T-helper 1 cell treated with Interleukin-12 subunit alpha and Interleukin-12 subunit beta and Interleukin-4 antibody, amounts not matched to agents 30 μg/mL and 1 μg/mL, for 36 hours (primary cell): Measurements from ENCODE around the gene GNG12.

ENCODE experiments used
- H3K27ac Mint-ChIP-seq: one replicate; pipeline ENCODE4 v1.8.0; 2021; ENCODE audit warnings: mild to moderate bottlenecking, mixed read lengths
- H3K27me3 Mint-ChIP-seq: one replicate; pipeline ENCODE4 v1.8.0; 2021; ENCODE audit warnings: low read depth, mixed read lengths
- H3K36me3 Mint-ChIP-seq: one replicate; pipeline ENCODE4 v1.8.0; 2021; ENCODE audit warnings: low read depth, mixed read lengths
- H3K4me1 Mint-ChIP-seq: one replicate; pipeline ENCODE4 v1.8.0; 2021; ENCODE audit warnings: low read depth, mixed read lengths
- H3K4me3 Mint-ChIP-seq: one replicate; pipeline ENCODE4 v1.8.0; 2021; ENCODE audit warnings: mild to moderate bottlenecking, moderate library complexity, mixed read lengths
- H3K9me3 Mint-ChIP-seq: one replicate; pipeline ENCODE4 v1.8.0; 2021; ENCODE audit warnings: mixed read lengths

GNG12 gene

DNA sequence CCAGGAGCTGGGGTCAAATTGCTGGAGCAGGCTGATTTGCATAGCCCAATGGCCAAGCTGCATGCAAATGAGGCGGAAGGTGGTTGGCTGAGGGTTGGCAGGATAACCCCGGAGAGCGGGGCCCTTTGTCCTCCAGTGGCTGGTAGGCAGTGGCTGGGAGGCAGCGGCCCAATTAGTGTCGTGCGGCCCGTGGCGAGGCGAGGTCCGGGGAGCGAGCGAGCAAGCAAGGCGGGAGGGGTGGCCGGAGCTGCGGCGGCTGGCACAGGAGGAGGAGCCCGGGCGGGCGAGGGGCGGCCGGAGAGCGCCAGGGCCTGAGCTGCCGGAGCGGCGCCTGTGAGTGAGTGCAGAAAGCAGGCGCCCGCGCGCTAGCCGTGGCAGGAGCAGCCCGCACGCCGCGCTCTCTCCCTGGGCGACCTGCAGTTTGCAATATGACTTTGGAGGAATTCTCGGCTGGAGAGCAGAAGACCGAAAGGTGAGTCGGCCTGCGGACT lies 148.2 kb downstream of the GNG12 start, which contains the start of gene GADD45A:
Gene GADD45A, plus strand, starts transcription at position 135 of the 491 bp plus-strand sequence. Its CDS starts 294 bp downstream, at position 429.
- peaks cover 33% of the 10 kb centered on the region for H3K4me1 Mint-ChIP-seq
- H3K27ac Mint-ChIP-seq, result peak within 1 kb of the TSS; percentile 99
- H3K36me3 Mint-ChIP-seq, result peaks cover 27% of the 10 kb centered on the region
- H3K4me3 Mint-ChIP-seq, result peak within 1 kb of the TSS; percentile 99
- H3K9me3 Mint-ChIP-seq, result no peaks in the 10 kb centered on the region
- no peaks in the 10 kb centered on the region for H3K27me3 Mint-ChIP-seq

DNA sequence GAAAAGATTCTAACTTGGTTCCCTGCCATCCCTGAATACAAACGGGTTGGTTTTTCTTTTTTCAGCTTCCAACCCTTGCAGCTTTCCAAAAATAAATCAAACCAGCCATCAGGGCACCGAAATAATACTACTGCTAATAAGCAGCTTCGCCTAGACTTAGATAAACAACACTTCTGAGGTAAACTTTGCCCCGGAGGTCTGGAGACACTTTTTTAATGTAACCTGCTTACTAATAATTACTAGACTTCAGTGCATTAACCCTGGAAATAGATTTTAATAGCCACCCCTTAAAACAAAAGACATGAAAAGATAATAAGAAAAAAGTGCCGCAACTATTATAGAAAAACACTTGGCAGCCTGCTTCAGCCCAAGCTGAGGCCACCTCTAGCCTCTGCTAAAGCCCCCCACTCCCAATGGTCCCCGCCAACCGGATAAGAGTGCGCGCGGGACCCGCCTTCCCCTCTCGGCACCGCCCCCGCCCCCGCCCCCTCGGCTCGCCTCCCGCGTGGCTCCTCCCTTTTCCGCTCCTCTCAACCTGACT lies 148.7 kb downstream of the GNG12 start:
- H3K27me3 Mint-ChIP-seq, result no peaks in the 10 kb centered on the region
- H3K36me3 Mint-ChIP-seq, result peaks cover 27% of the 10 kb centered on the region

GRCh38 chr1:67683766-67684525 lies 149.3 kb downstream of the GNG12 start:
- Mint-ChIP-seq H3K36me3 (peaks cover 20% of the 10 kb centered on the region), H3K4me1 (peaks cover 29% of the 10 kb centered on the region), H3K27me3 (no peaks in the 10 kb centered on the region), H3K4me3 (peak overlapping the region; percentile 99), H3K9me3 (no peaks in the 10 kb centered on the region), H3K27ac (peak overlapping the region; percentile 99)

More for the DNA sequence above, 148.7 kb downstream of the GNG12 start:
- Mint-ChIP-seq H3K4me1 (peaks cover 33% of the 10 kb centered on the region), H3K9me3 (no peaks in the 10 kb centered on the region), H3K4me3 (peak overlapping the region; percentile 99), H3K27ac (peak overlapping the region; percentile 99)

DNA sequence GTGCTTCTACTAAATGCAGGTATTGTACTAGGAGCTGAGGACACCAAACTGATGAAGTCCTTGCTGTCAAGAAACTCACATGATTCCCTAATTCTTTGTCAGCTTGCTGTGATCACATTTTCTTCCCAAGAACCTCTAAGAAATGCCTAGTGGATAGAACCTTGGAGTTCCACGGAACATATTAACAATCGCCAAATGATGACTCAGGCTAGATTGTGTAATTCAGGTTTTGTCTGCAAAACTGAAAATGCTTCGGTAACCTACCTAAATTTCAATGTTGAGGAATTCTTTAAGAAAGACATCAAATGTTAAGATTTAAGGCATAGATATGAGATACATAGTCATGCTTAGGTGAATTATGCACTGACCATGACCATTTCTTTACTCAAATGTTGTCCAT lies 150.0 kb downstream of the GNG12 start:
- Mint-ChIP-seq H3K4me3 (peak overlapping the region; percentile 36), H3K27ac (no peak overlapping the region), H3K9me3 (no peaks in the 10 kb centered on the region), H3K27me3 (no peaks in the 10 kb centered on the region), H3K36me3 (peaks cover 16% of the 10 kb centered on the region), H3K4me1 (peaks cover 24% of the 10 kb centered on the region)

DNA sequence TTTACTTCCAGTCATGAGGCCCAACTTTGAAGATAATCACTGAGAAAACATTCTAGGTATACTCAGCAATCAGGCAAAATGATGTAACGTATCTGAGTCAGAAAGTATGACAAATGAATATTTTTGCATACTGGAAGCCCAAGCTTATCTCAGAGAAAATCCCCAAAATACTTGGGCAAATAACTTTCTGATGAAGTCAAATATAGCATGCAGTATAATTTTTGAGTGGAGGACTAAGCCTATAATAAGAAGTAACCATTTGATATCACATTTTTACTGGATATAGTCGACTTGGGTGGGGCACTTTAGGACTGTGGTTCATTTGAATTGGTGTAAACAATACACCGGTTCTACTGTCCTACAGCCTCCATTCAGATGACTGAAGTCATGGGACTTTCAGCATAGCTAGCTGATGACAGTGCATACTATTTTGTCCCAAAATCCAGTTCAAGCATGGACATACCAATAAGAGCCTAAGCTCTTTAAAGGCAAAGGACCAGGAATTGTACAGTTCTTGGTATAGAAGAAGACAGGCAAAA lies 150.5 kb downstream of the GNG12 start:
- H3K27ac Mint-ChIP-seq, result no peak overlapping the region

GRCh38 chr1:67680486-67680885 lies 152.8 kb downstream of the GNG12 start:
- H3K27ac Mint-ChIP-seq, result no peak overlapping the region
- no peaks in the 10 kb centered on the region for H3K9me3 Mint-ChIP-seq
- no peak overlapping the region for H3K4me3 Mint-ChIP-seq
- no peaks in the 10 kb centered on the region for H3K27me3 Mint-ChIP-seq
- H3K36me3 Mint-ChIP-seq, result peaks cover 1% of the 10 kb centered on the region
- peaks cover 15% of the 10 kb centered on the region for H3K4me1 Mint-ChIP-seq

More for the DNA sequence above, 150.5 kb downstream of the GNG12 start:
- Mint-ChIP-seq H3K4me1 (peaks cover 21% of the 10 kb centered on the region), H3K4me3 (no peak overlapping the region), H3K27me3 (no peaks in the 10 kb centered on the region), H3K9me3 (no peaks in the 10 kb centered on the region), H3K36me3 (peaks cover 13% of the 10 kb centered on the region)

- H3K4me3 Mint-ChIP-seq, result no peak overlapping the region
- H3K36me3 Mint-ChIP-seq, result no peaks in the 10 kb centered on the region
- H3K27me3 Mint-ChIP-seq, result no peaks in the 10 kb centered on the region
- H3K9me3 Mint-ChIP-seq, result no peaks in the 10 kb centered on the region
- H3K4me1 Mint-ChIP-seq, result peaks cover 20% of the 10 kb centered on the region
- H3K27ac Mint-ChIP-seq, result no peak overlapping the region
Measured at GRCh38 chr1:67679691-67680090, 153.6 kb downstream of the GNG12 start.

- Mint-ChIP-seq H3K9me3 (no peaks in the 10 kb centered on the region), H3K4me3 (no peak overlapping the region), H3K4me1 (peaks cover 20% of the 10 kb centered on the region), H3K27ac (no peak overlapping the region), H3K27me3 (peaks cover 4% of the 10 kb centered on the region), H3K36me3 (no peaks in the 10 kb centered on the region)
Measured at GRCh38 chr1:67677930-67678329, 155.3 kb downstream of the GNG12 start.

DNA sequence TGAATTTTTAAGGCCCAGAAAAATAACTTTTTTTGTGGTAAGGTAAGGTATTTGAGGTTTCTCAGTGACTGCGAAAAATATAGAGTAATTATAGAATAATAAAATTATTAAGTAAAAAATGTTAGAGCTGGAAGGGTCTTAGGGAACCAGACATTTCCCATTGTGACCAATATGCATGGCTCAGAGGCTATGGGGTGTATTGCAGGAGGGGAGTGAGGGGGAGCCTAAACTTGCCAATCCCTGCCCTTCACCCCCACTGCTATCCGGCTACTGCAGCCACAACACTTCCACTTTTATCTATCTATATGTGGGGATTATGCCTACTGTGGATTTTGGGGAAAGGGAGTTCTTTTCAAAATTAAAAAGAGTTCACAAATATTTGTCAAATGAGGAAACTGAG lies 155.9 kb downstream of the GNG12 start:
- Mint-ChIP-seq H3K4me1 (peaks cover 20% of the 10 kb centered on the region), H3K4me3 (no peak overlapping the region), H3K27ac (no peak overlapping the region), H3K36me3 (no peaks in the 10 kb centered on the region), H3K27me3 (peaks cover 8% of the 10 kb centered on the region), H3K9me3 (no peaks in the 10 kb centered on the region)

GRCh38 chr1:67676946-67677345 lies 156.3 kb downstream of the GNG12 start:
- H3K9me3 Mint-ChIP-seq, result no peaks in the 10 kb centered on the region
- peaks cover 12% of the 10 kb centered on the region for H3K27me3 Mint-ChIP-seq
- H3K27ac Mint-ChIP-seq, result no peak overlapping the region
- H3K4me3 Mint-ChIP-seq, result no peak overlapping the region
- no peaks in the 10 kb centered on the region for H3K36me3 Mint-ChIP-seq
- peaks cover 20% of the 10 kb centered on the region for H3K4me1 Mint-ChIP-seq

DNA sequence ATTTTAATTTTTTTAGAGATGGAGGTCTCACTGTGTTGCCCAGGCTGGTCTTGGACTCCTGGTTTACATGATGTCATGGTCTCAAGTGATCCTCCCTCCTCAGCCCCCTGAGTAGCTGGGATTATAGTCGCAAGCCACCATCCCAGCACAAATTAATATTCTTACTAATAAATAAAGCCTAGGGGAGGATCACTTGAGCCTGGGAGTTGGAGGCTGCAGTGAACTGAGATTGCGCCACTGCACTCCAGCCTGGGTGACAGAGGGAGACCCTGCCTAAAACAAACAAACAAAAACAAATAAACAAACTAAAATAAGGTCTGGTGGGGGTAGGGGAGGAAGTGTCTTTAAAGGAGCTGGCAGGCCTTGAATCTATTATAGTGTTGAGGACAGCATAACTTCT lies 157.0 kb downstream of the GNG12 start:
- H3K9me3 Mint-ChIP-seq, result no peaks in the 10 kb centered on the region
- peaks cover 20% of the 10 kb centered on the region for H3K4me1 Mint-ChIP-seq
- no peak overlapping the region for H3K4me3 Mint-ChIP-seq
- H3K36me3 Mint-ChIP-seq, result no peaks in the 10 kb centered on the region
- peaks cover 16% of the 10 kb centered on the region for H3K27me3 Mint-ChIP-seq
- H3K27ac Mint-ChIP-seq, result no peak overlapping the region

- H3K27ac Mint-ChIP-seq, result no peak overlapping the region
- H3K9me3 Mint-ChIP-seq, result no peaks in the 10 kb centered on the region
Measured at GRCh38 chr1:67675800-67676199, 157.5 kb downstream of the GNG12 start.

GRCh38 chr1:67674260-67675011 lies 158.8 kb downstream of the GNG12 start:
- Mint-ChIP-seq H3K4me1 (peaks cover 20% of the 10 kb centered on the region), H3K36me3 (no peaks in the 10 kb centered on the region), H3K27me3 (peaks cover 28% of the 10 kb centered on the region), H3K4me3 (peak overlapping the region; percentile 41), H3K27ac (peak overlapping the region; percentile 36), H3K9me3 (no peaks in the 10 kb centered on the region)

More at GRCh38 chr1:67675800-67676199, 157.5 kb downstream of the GNG12 start:
- peaks cover 21% of the 10 kb centered on the region for H3K27me3 Mint-ChIP-seq
- H3K4me3 Mint-ChIP-seq, result no peak overlapping the region
- H3K36me3 Mint-ChIP-seq, result no peaks in the 10 kb centered on the region
- peaks cover 20% of the 10 kb centered on the region for H3K4me1 Mint-ChIP-seq

DNA sequence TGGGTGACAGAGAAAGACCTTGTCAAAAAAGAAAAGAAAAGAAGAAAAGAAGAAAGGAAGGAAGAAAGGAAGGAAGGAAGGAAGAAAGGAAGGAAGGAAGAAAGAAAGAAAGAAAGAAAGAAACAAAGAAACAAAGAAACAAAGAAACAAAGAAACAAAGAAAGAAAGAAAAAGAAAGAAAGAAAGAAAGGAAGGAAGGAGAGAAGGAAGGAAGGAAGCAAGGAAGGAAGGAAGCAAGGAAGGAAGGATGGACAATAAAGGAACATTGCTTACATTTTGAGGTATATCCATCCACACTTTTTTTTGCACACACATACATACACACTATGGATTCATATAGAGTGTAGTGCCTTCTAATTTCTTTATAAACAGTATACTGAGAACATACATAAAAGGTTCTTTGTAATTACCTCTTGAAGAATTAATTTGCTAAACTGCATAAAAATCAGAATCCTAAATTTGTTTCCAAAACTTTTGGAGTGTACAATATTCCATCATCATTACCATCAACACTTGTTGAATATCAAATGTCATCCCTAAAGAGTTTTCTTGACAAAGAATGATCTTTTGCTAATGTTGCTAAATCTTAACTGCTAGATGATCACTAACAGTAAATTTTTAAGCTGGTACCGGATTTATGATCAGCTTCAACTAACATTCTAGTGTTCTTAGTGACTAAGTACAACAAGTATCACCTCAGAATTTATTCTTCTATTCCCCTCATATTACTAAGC lies 159.6 kb downstream of the GNG12 start:
- no peak overlapping the region for H3K4me3 Mint-ChIP-seq
- H3K27me3 Mint-ChIP-seq, result peaks cover 31% of the 10 kb centered on the region
- H3K27ac Mint-ChIP-seq, result no peak overlapping the region
- H3K36me3 Mint-ChIP-seq, result no peaks in the 10 kb centered on the region
- no peaks in the 10 kb centered on the region for H3K9me3 Mint-ChIP-seq
- peaks cover 20% of the 10 kb centered on the region for H3K4me1 Mint-ChIP-seq
